Right atrium auricular region (tissue), 2 donors: Measurements from ENCODE around the gene NLN. TPM values are rescaled to one million over a fixed set of nuclear protein-coding genes. Genes with fewer than 3 reads are reported as not detected.

Source experiments
- DNase-seq: peaks from one replicate; pipeline ENCODE4 v3.0.0-alpha.2; 2019; ENCODE audit warnings: low spot score
- H3K27ac ChIP-seq, 2 donors: fragments of 200-600 bp; sonication (generic); 1 replicate in 1 of 2; 2 replicates in 1 of 2; pipeline ENCODE4 v1.5.1; 2016 to 2019
- H3K27me3 ChIP-seq, 2 donors: fragments of 200-600 bp; sonication (generic); one replicate each; pipeline versions ENCODE4 v1.5.1 to v1.6.0; 2017 to 2019
- H3K36me3 ChIP-seq: fragments of 200-600 bp; sonication (generic); one replicate; pipeline ENCODE4 v1.5.1; 2016
- H3K4me1 ChIP-seq, 2 donors: fragments of 200-600 bp; sonication (generic); one replicate each; pipeline versions ENCODE4 v1.5.1 to v1.6.0; 2017 to 2019
- H3K4me3 ChIP-seq, 2 donors: fragments of 200-600 bp; sonication (generic); 1 replicate in 1 of 2; 2 replicates in 1 of 2; pipeline ENCODE4 v1.5.1; 2017 to 2019; ENCODE audit warnings: mild to moderate bottlenecking in 1 of 2, moderate library complexity in 1 of 2
- H3K9me3 ChIP-seq, 2 donors: fragments of 200-600 bp; sonication (generic); one replicate each; pipeline ENCODE4 v1.5.1; 2019
- CTCF ChIP-seq, 2 donors: fragments of 200-600 bp; sonication (generic); IDR thresholded peaks; one replicate each; pipeline ENCODE4 v1.5.1; 2019; ENCODE audit warnings: antibody characterized with exemption in 2 of 2
- total RNA-seq, 2 donors: library from RNA; depleted of rRNA; stranded (reverse); fragments of >200 nt; gene quantifications; one replicate each; pipeline ENCODE4 v1.1.0, GENCODE V29; 2016

Gene NLN
- total RNA-seq, 2 donors from 2014 or later, result 5.9 to 7.2 TPM

GRCh38 chr5:65822710-65823109 is 100.7 kb downstream of the NLN start:
- Histone ChIP-seq H3K36me3 (no peaks in the 10 kb centered on the region), H3K27ac (no peak overlapping the region), H3K27me3 (no peaks in the 10 kb centered on the region), H3K9me3 (no peaks in the 10 kb centered on the region), H3K4me3 (no peak overlapping the region), H3K4me1 (peaks cover 0 to under 1% of the 10 kb centered on the region in 2 donors)
- no peak for DNase-seq
- no peak for TF ChIP-seq CTCF (IDR thresholded peaks at IDR 0.05)

GRCh38 chr5:65823204-65823603 is 101.2 kb downstream of the NLN start:
- no peak overlapping the region for H3K4me3 ChIP-seq
- no peak overlapping the region for H3K27ac ChIP-seq
- no peaks in the 10 kb centered on the region for H3K27me3 ChIP-seq
- no peaks in the 10 kb centered on the region for H3K9me3 ChIP-seq
- TF ChIP-seq CTCF (IDR thresholded peaks at IDR 0.05), result no peak
- H3K36me3 ChIP-seq, result no peaks in the 10 kb centered on the region
- H3K4me1 ChIP-seq, result peaks cover 0 to 5% of the 10 kb centered on the region in 2 donors
- DNase-seq, result no peak

GRCh38 chr5:65823845-65824445 is 101.9 kb downstream of the NLN start:
- Histone ChIP-seq H3K4me3 (no peak overlapping the region), H3K4me1 (peaks cover 0 to 11% of the 10 kb centered on the region in 2 donors), H3K36me3 (no peaks in the 10 kb centered on the region), H3K27me3 (no peaks in the 10 kb centered on the region), H3K27ac (no peak overlapping the region), H3K9me3 (no peaks in the 10 kb centered on the region)
- no peak for TF ChIP-seq CTCF (IDR thresholded peaks at IDR 0.05)
- DNase-seq, result no peak

GRCh38 chr5:65825408-65826328 is 103.7 kb downstream of the NLN start:
- H3K4me1 ChIP-seq, result peaks cover 0 to 11% of the 10 kb centered on the region in 2 donors
- H3K27me3 ChIP-seq, result no peaks in the 10 kb centered on the region
- H3K9me3 ChIP-seq, result no peaks in the 10 kb centered on the region
- no peaks in the 10 kb centered on the region for H3K36me3 ChIP-seq
- DNase-seq, result no peak
- H3K4me3 ChIP-seq, result no peak overlapping the region
- no peak overlapping the region for H3K27ac ChIP-seq
- no peak for TF ChIP-seq CTCF (IDR thresholded peaks at IDR 0.05)

- Histone ChIP-seq H3K36me3 (no peaks in the 10 kb centered on the region), H3K27ac (no peak overlapping the region), H3K4me3 (no peak overlapping the region)
Measured at GRCh38 chr5:65828022-65828896, 106.3 kb downstream of the NLN start.

More at GRCh38 chr5:65828022-65828896, 106.3 kb downstream of the NLN start:
- H3K27me3 ChIP-seq, result no peaks in the 10 kb centered on the region
- H3K4me1 ChIP-seq, result peaks cover 0 to 15% of the 10 kb centered on the region in 2 donors
- no peak for DNase-seq
- no peaks in the 10 kb centered on the region for H3K9me3 ChIP-seq
- TF ChIP-seq CTCF (IDR thresholded peaks at IDR 0.05), result no peak
